Thyroid gland (tissue), 4 donors: ENCODE results near the gene HPCAL1.

ENCODE experiments used
- POLR2A ChIP-seq, 2 donors: fragments of 450-650 bp; IDR thresholded peaks; one replicate each; pipeline ENCODE4 v1.6.1; 2017; ENCODE audit warnings: antibody characterized with exemption in 2 of 2, mild to moderate bottlenecking in 2 of 2, moderate library complexity in 1 of 2
- TF ChIP-seq, protein P1 (sequence below), 6 experiments: fragments of 200-600 bp in 3 of 6; fragments of 450-650 bp in 3 of 6; sonication (generic) in 3 of 6; IDR thresholded peaks; one replicate each; pipeline ENCODE4 v1.5.1; 2016 to 2019; ENCODE audit warnings: antibody characterized with exemption in 6 of 6, mild to moderate bottlenecking in 2 of 6, inconsistent platforms in 1 of 6, moderate library complexity in 1 of 6

DNA sequence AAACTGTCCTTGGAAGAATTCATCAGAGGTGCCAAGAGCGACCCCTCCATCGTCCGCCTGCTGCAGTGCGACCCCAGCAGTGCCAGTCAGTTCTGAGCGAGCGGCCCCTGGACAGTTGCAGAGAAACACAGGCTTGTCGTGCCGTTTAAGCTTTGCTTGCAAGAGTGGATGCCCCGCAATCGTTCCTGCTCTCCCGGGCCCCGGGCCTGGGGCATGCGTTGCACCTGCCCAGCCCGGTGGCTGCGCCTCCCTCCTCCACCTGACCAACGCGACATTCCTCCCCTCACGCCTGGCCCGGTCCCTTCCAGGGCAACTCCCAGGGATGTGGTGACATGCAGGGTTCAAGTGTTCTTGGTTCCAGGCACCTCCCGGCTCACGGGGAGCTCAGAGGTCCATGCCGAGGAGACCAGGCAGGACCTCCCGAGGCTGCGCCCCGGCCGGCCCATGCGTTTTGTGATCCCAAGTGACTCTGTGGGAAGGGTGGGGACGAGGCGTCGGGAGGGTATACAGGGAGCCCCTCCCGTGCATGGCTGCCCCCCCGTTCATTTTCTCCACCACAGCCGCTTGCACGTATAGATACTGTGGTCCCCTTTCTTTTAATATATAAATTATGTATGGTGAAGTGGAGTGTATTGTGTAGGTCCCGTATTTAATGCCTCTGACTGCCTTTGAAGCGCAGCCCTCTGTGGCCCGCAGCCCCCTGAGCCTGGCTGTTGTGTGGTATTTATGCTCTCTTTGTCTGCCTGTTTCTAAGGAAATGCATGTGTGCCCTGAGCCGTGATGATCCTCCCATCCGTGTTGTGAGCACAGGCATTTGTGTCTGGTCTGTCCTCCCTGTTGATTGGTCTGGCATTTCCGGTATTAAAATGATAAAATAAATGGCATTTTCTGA is 124.3 kb downstream of the HPCAL1 start:
- TF ChIP-seq, protein P1, sequence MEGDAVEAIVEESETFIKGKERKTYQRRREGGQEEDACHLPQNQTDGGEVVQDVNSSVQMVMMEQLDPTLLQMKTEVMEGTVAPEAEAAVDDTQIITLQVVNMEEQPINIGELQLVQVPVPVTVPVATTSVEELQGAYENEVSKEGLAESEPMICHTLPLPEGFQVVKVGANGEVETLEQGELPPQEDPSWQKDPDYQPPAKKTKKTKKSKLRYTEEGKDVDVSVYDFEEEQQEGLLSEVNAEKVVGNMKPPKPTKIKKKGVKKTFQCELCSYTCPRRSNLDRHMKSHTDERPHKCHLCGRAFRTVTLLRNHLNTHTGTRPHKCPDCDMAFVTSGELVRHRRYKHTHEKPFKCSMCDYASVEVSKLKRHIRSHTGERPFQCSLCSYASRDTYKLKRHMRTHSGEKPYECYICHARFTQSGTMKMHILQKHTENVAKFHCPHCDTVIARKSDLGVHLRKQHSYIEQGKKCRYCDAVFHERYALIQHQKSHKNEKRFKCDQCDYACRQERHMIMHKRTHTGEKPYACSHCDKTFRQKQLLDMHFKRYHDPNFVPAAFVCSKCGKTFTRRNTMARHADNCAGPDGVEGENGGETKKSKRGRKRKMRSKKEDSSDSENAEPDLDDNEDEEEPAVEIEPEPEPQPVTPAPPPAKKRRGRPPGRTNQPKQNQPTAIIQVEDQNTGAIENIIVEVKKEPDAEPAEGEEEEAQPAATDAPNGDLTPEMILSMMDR (IDR thresholded peaks at IDR 0.05) = no peak
- no peak for TF ChIP-seq POLR2A (IDR thresholded peaks at IDR 0.05)
